ENCODE measurements around the gene TMEM92.

Gene TMEM92

GRCh38 chr17:50262001-50262794 lies 12.1 kb upstream of the TMEM92 start:
- Histone ChIP-seq H3K4me1 (ENCODE audit: low read length) (peaks cover 5% of the 10 kb centered on the region; the same call in 1 of the 2 replicates), H2AFZ (ENCODE audit: low read depth, low read length) (no peak overlapping the region), H3K79me2 (ENCODE audit: low read length) (no peaks in the 10 kb centered on the region), H3K36me3 (replicated peaks; ENCODE audit: low read depth, low read length) (no peaks in the 10 kb centered on the region), H3K27me3 (ENCODE audit: low read depth, low read length) (no peaks in the 10 kb centered on the region; the same call in 1 of the 2 replicates), H3K9me3 (ENCODE audit: insufficient read depth, low read length) (no peaks in the 10 kb centered on the region), H3K9ac (ENCODE audit: low read length) (no peak overlapping the region), H3K27ac (ENCODE audit: low read length) (no peak overlapping the region), H3K4me2 (ENCODE audit: low read length) (no peak overlapping the region), H4K20me1 (ENCODE audit: insufficient read depth, low read length) (no peaks in the 10 kb centered on the region), H3K4me3 (ENCODE audit: low read length) (no peak overlapping the region)
- TF ChIP-seq CTCF (IDR thresholded peaks at IDR 0.05; ENCODE audit: low read depth, low read length): no peak
- no peak for TF ChIP-seq EZH2phosphoT487 (IDR thresholded peaks at IDR 0.05; ENCODE audit: low read depth)

- Histone ChIP-seq H3K79me2 (ENCODE audit: low read length) (no peaks in the 10 kb centered on the region), H3K9ac (ENCODE audit: low read length) (no peak overlapping the region), H3K27ac (ENCODE audit: low read length) (no peak overlapping the region), H3K27me3 (ENCODE audit: low read depth, low read length) (no peaks in the 10 kb centered on the region; the same call in 1 of the 2 replicates), H4K20me1 (ENCODE audit: insufficient read depth, low read length) (no peaks in the 10 kb centered on the region), H3K4me2 (ENCODE audit: low read length) (no peak overlapping the region), H3K4me1 (ENCODE audit: low read length) (peaks cover 5% of the 10 kb centered on the region; the same call in 1 of the 2 replicates), H3K9me3 (ENCODE audit: insufficient read depth, low read length) (no peaks in the 10 kb centered on the region), H3K4me3 (ENCODE audit: low read length) (no peak overlapping the region), H2AFZ (ENCODE audit: low read depth, low read length) (no peak overlapping the region), H3K36me3 (replicated peaks; ENCODE audit: low read depth, low read length) (no peaks in the 10 kb centered on the region)
- TF ChIP-seq CTCF (IDR thresholded peaks at IDR 0.05; ENCODE audit: low read depth, low read length) (no peak), EZH2phosphoT487 (IDR thresholded peaks at IDR 0.05; ENCODE audit: low read depth) (no peak)
These were observed 10.7 kb upstream of the TMEM92 start for GRCh38 chr17:50263331-50264262.

- no peaks in the 10 kb centered on the region for H4K20me1 ChIP-seq (ENCODE audit: insufficient read depth, low read length)
- H3K27ac ChIP-seq (ENCODE audit: low read length): no peak overlapping the region
- H3K36me3 ChIP-seq (replicated peaks; ENCODE audit: low read depth, low read length): no peaks in the 10 kb centered on the region
- no peak overlapping the region for H3K4me2 ChIP-seq (ENCODE audit: low read length)
- no peaks in the 10 kb centered on the region for H3K9me3 ChIP-seq (ENCODE audit: insufficient read depth, low read length)
- TF ChIP-seq CTCF (IDR thresholded peaks at IDR 0.05; ENCODE audit: low read depth, low read length) (no peak), EZH2phosphoT487 (IDR thresholded peaks at IDR 0.05; ENCODE audit: low read depth) (no peak)
- no peaks in the 10 kb centered on the region for H3K79me2 ChIP-seq (ENCODE audit: low read length)
- peaks cover 5% of the 10 kb centered on the region; the same call in 1 of the 2 replicates for H3K4me1 ChIP-seq (ENCODE audit: low read length)
- no peak overlapping the region for H3K9ac ChIP-seq (ENCODE audit: low read length)
- no peaks in the 10 kb centered on the region; the same call in 1 of the 2 replicates for H3K27me3 ChIP-seq (ENCODE audit: low read depth, low read length)
- no peak overlapping the region for H2AFZ ChIP-seq (ENCODE audit: low read depth, low read length)
- H3K4me3 ChIP-seq (ENCODE audit: low read length): no peak overlapping the region
These were observed 9.8 kb upstream of the TMEM92 start for GRCh38 chr17:50264263-50265113.

Measured in OCI-LY3 (cell line).